Subcutaneous abdominal adipose tissue (tissue), 5 donors: ENCODE results near the gene DGAT2.
A peak's percentile ranks its signal among the peaks of the same experiment; 100 is the strongest.

ENCODE experiments used
- H3K27ac ChIP-seq: one replicate; pipeline ENCODE4 v1.7.0; 2013; ENCODE audit warnings: low read depth, mild to moderate bottlenecking, inconsistent platforms, low read length, moderate library complexity
- H3K27me3 ChIP-seq, 5 donors: one replicate each; pipeline ENCODE4 v1.7.0; 2013; ENCODE audit warnings: low read length in 5 of 5, inconsistent platforms in 1 of 5; ENCODE audit not compliant: control insufficient read depth in 5 of 5, insufficient read depth in 4 of 5
- H3K36me3 ChIP-seq, 5 donors: one replicate each; pipeline ENCODE4 v1.7.0; 2013; ENCODE audit warnings: low read length in 5 of 5; ENCODE audit not compliant: control insufficient read depth in 5 of 5, insufficient read depth in 5 of 5
- H3K4me1 ChIP-seq, 5 donors: one replicate each; pipeline ENCODE4 v1.7.0; 2013; ENCODE audit warnings: low read length in 5 of 5, mild to moderate bottlenecking in 3 of 5, moderate library complexity in 1 of 5; ENCODE audit not compliant: control insufficient read depth in 5 of 5, insufficient read depth in 5 of 5
- H3K4me3 ChIP-seq, 5 donors: one replicate each; pipeline ENCODE4 v1.7.0; 2013; ENCODE audit warnings: low read length in 5 of 5, low read depth in 1 of 5
- H3K9ac ChIP-seq, 5 donors: one replicate each; pipeline ENCODE4 v1.7.0; 2013; ENCODE audit warnings: low read length in 5 of 5, mild to moderate bottlenecking in 4 of 5, moderate library complexity in 3 of 5
- H3K9me3 ChIP-seq, 5 donors: one replicate each; pipeline ENCODE4 v1.7.0; 2013; ENCODE audit warnings: low read length in 5 of 5; ENCODE audit not compliant: control insufficient read depth in 5 of 5
- donor health status: healthy.
- donor health status: healthy.
- donor health status: healthy.
- donor health status: healthy.
- donor health status: healthy.

The DGAT2 gene, protein sequence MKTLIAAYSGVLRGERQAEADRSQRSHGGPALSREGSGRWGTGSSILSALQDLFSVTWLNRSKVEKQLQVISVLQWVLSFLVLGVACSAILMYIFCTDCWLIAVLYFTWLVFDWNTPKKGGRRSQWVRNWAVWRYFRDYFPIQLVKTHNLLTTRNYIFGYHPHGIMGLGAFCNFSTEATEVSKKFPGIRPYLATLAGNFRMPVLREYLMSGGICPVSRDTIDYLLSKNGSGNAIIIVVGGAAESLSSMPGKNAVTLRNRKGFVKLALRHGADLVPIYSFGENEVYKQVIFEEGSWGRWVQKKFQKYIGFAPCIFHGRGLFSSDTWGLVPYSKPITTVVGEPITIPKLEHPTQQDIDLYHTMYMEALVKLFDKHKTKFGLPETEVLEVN

GRCh38 chr11:75768112-75768908 is at the start of gene DGAT2:
Gene DGAT2, plus strand, starts transcription at chr11:75768778. Its CDS starts 214 bp downstream, at chr11:75768992.
- Histone ChIP-seq H3K27me3 (peaks cover 0 to 5% (median 0%) of the 10 kb centered on the region in 5 donors), H3K4me3 (peak within 1 kb of the TSS; percentile 45 to 95 (median 73)), H3K4me1 (peaks cover 7 to 91% (median 90%) of the 10 kb centered on the region in 5 donors), H3K36me3 (peaks cover 0 to 4% (median 0%) of the 10 kb centered on the region in 5 donors), H3K9ac (peak within 1 kb of the TSS; percentile 54 to 92 (median 78)), H3K27ac (peak within 1 kb of the TSS; percentile 96), H3K9me3 (no peaks in the 10 kb centered on the region)

GRCh38 chr11:75719340-75720239 is 49.0 kb upstream of the DGAT2 start:
- no peaks in the 10 kb centered on the region for H3K9me3 ChIP-seq
- peak overlapping the region in 1 of 5 donors; percentile 21 for H3K9ac ChIP-seq
- no peaks in the 10 kb centered on the region for H3K27me3 ChIP-seq
- no peak overlapping the region for H3K27ac ChIP-seq
- H3K4me3 ChIP-seq: no peak overlapping the region
- H3K36me3 ChIP-seq: no peaks in the 10 kb centered on the region
- peaks cover 0 to 46% (median 27%) of the 10 kb centered on the region in 5 donors for H3K4me1 ChIP-seq

DNA sequence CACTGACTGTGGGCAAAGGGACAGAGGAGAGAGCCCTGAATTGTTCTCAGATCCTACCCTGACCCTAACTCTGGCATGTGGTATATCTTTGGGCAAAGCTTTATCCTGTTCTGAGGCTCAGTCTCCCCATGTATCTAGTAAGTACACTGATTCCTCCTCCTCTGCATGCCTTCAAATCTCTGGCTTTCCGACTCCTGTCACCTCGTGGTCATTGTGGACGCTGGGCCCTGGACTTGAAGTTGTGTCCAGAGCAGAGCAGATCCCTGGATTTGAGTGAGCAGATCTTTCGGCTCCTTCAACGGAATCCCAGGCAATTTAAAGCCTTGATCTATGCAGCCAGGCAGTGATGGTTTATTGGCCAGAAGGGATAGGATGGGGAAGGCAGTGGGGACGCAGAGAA is 47.9 kb upstream of the DGAT2 start:
- H3K9me3 ChIP-seq: no peaks in the 10 kb centered on the region
- no peak overlapping the region for H3K27ac ChIP-seq
- no peak overlapping the region for H3K9ac ChIP-seq
- no peak overlapping the region for H3K4me3 ChIP-seq
- no peaks in the 10 kb centered on the region for H3K27me3 ChIP-seq
- H3K4me1 ChIP-seq: peaks cover 0 to 54% (median 28%) of the 10 kb centered on the region in 5 donors
- H3K36me3 ChIP-seq: no peaks in the 10 kb centered on the region

GRCh38 chr11:75721852-75722668 is 46.5 kb upstream of the DGAT2 start:
- Histone ChIP-seq H3K27ac (peak overlapping the region; percentile 60), H3K4me1 (peaks cover 0 to 61% (median 35%) of the 10 kb centered on the region in 5 donors), H3K27me3 (no peaks in the 10 kb centered on the region), H3K9me3 (no peaks in the 10 kb centered on the region), H3K9ac (no peak overlapping the region), H3K36me3 (no peaks in the 10 kb centered on the region), H3K4me3 (no peak overlapping the region)

- Histone ChIP-seq H3K4me3 (no peak overlapping the region), H3K27me3 (no peaks in the 10 kb centered on the region), H3K9ac (no peak overlapping the region), H3K27ac (peak overlapping the region; percentile 60), H3K4me1 (peaks cover 0 to 61% (median 34%) of the 10 kb centered on the region in 5 donors), H3K9me3 (no peaks in the 10 kb centered on the region), H3K36me3 (no peaks in the 10 kb centered on the region)
Measured at GRCh38 chr11:75722669-75723042, 45.9 kb upstream of the DGAT2 start.

DNA sequence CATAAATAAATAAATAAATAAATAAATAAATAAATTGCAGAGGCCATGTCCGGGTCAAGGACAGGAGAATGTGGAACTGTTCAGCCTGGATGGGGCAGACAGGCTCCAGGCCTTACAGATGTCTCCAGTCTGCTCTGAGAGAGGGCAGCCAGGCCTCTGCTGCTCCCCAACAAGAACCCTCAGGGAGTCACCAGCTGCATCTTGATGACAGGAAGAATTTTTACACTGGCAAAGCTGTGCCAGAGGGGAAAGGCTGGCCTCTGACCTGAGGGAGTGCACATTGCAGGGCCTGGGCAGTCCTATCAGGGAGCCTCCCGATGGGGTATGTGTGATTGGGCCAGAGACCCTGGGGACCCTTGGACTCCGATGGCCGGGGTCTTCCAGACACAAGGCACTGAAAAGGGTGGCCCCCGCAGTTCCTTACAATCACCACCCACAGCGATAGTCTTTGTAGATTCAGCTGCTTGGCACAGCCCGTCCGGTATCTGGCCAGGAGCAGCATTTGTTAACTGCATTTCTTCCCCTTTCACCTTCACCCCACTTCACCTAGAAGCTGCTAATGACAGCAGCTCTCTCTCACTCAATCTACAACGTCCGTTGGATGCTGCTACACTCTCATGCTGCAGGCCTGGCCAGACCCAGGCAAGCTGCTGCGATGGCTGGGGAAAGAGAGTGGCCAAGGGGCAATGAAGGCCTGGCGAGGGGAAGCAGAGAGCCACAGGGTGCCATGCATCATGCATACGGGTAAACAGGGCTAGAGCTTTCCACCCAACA is 42.8 kb upstream of the DGAT2 start:
- no peaks in the 10 kb centered on the region for H3K36me3 ChIP-seq
- no peaks in the 10 kb centered on the region for H3K9me3 ChIP-seq
- H3K27me3 ChIP-seq: no peaks in the 10 kb centered on the region
- H3K4me1 ChIP-seq: peaks cover 0 to 50% (median 31%) of the 10 kb centered on the region in 5 donors
- peak overlapping the region in 1 of 5 donors; percentile 30 for H3K9ac ChIP-seq
- H3K4me3 ChIP-seq: no peak overlapping the region
- H3K27ac ChIP-seq: peak overlapping the region; percentile 54

GRCh38 chr11:75728992-75729391 is 39.6 kb upstream of the DGAT2 start:
- no peak overlapping the region for H3K4me3 ChIP-seq
- H3K9me3 ChIP-seq: no peaks in the 10 kb centered on the region
- H3K4me1 ChIP-seq: peaks cover 4 to 52% (median 33%) of the 10 kb centered on the region in 5 donors
- no peak overlapping the region for H3K27ac ChIP-seq
- no peak overlapping the region for H3K9ac ChIP-seq
- H3K36me3 ChIP-seq: no peaks in the 10 kb centered on the region
- H3K27me3 ChIP-seq: no peaks in the 10 kb centered on the region

DNA sequence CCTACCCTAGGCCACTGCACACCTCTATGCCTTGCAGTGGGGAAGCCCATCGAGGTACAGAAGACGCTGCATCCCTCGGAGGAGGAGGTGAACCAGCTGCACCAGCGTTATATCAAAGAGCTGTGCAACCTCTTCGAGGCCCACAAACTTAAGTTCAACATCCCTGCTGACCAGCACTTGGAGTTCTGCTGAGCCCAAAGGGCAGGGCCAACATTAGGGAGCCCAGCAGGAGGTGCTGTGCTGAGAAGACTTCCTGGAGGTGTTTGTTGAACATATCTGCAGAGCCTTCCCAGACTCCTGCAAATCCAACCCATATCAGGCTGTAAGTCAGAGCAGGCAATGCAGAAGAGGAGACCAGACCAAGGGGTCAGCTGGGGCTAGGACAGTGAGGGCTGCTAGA is 37.5 kb upstream of the DGAT2 start:
- Histone ChIP-seq H3K9me3 (no peaks in the 10 kb centered on the region), H3K27me3 (no peaks in the 10 kb centered on the region), H3K4me1 (peaks cover 4 to 53% (median 39%) of the 10 kb centered on the region in 5 donors), H3K27ac (no peak overlapping the region), H3K9ac (no peak overlapping the region), H3K36me3 (no peaks in the 10 kb centered on the region), H3K4me3 (no peak overlapping the region)
